ENCODE results near the gene FOXR1. TPM values are rescaled to one million over a fixed set of nuclear protein-coding genes. Genes with fewer than 3 reads are reported as not detected.

Gene FOXR1
- total RNA-seq, 2 donors from 2014 or later, result not detected

- Histone ChIP-seq H3K27ac (no peak overlapping the region), H3K36me3 (no peaks in the 10 kb centered on the region), H3K4me3 (no peak overlapping the region), H3K9me3 (no peaks in the 10 kb centered on the region), H3K4me1 (ENCODE audit: control insufficient read depth in 1 of 2, low read depth in 2 of 2) (peaks cover 5 to 6% of the 10 kb centered on the region in 2 donors), H3K27me3 (replicated peaks; ENCODE audit: insufficient read depth) (no peaks in the 10 kb centered on the region)
- no peak for DNase-seq (ENCODE audit: low spot score)
- no peak for TF ChIP-seq CTCF (IDR thresholded peaks at IDR 0.05)
- no peak for ATAC-seq (ENCODE audit: insufficient number of reproducible peaks, low FRiP score, low read depth)
These were observed 32.8 kb upstream of the FOXR1 start for GRCh38 chr11:118938491-118939403.

- Histone ChIP-seq H3K4me1 (ENCODE audit: control insufficient read depth in 1 of 2, low read depth in 2 of 2) (no peaks in the 10 kb centered on the region), H3K4me3 (no peak overlapping the region), H3K27me3 (replicated peaks; ENCODE audit: insufficient read depth) (no peaks in the 10 kb centered on the region), H3K36me3 (no peaks in the 10 kb centered on the region), H3K9me3 (no peaks in the 10 kb centered on the region), H3K27ac (no peak overlapping the region)
- DNase-seq (ENCODE audit: low spot score) (no peak), ATAC-seq (ENCODE audit: insufficient number of reproducible peaks, low FRiP score, low read depth) (no peak)
- no peak for TF ChIP-seq CTCF (IDR thresholded peaks at IDR 0.05)
These were observed 32.1 kb upstream of the FOXR1 start for GRCh38 chr11:118939404-118939915.

GRCh38 chr11:118939953-118940598, 31.5 kb upstream of the FOXR1 start:
- no peak overlapping the region for H3K4me3 ChIP-seq
- H3K27me3 ChIP-seq (replicated peaks; ENCODE audit: insufficient read depth), result no peaks in the 10 kb centered on the region
- no peaks in the 10 kb centered on the region for H3K9me3 ChIP-seq
- no peak overlapping the region for H3K27ac ChIP-seq
- no peaks in the 10 kb centered on the region for H3K4me1 ChIP-seq (ENCODE audit: control insufficient read depth in 1 of 2, low read depth in 2 of 2)
- TF ChIP-seq CTCF (IDR thresholded peaks at IDR 0.05), result no peak
- DNase-seq (ENCODE audit: low spot score), result no peak
- ATAC-seq (ENCODE audit: insufficient number of reproducible peaks, low FRiP score, low read depth), result no peak
- H3K36me3 ChIP-seq, result no peaks in the 10 kb centered on the region

- TF ChIP-seq CTCF (IDR thresholded peaks at IDR 0.05), result no peak
- no peak for DNase-seq (ENCODE audit: low spot score)
These were observed 24.5 kb upstream of the FOXR1 start for GRCh38 chr11:118947091-118947490.

GRCh38 chr11:118948000-118948399, 23.6 kb upstream of the FOXR1 start:
- Histone ChIP-seq H3K36me3 (no peaks in the 10 kb centered on the region), H3K4me1 (ENCODE audit: control insufficient read depth in 1 of 2, low read depth in 2 of 2) (no peaks in the 10 kb centered on the region), H3K27me3 (replicated peaks; ENCODE audit: insufficient read depth) (no peaks in the 10 kb centered on the region), H3K4me3 (no peak overlapping the region), H3K27ac (no peak overlapping the region), H3K9me3 (no peaks in the 10 kb centered on the region)
- DNase-seq (ENCODE audit: low spot score) (no peak), ATAC-seq (ENCODE audit: insufficient number of reproducible peaks, low FRiP score, low read depth) (no peak)
- TF ChIP-seq CTCF (IDR thresholded peaks at IDR 0.05), result no peak

More at GRCh38 chr11:118947091-118947490, 24.5 kb upstream of the FOXR1 start:
- Histone ChIP-seq H3K27ac (no peak overlapping the region), H3K9me3 (no peaks in the 10 kb centered on the region), H3K27me3 (replicated peaks; ENCODE audit: insufficient read depth) (no peaks in the 10 kb centered on the region), H3K4me3 (no peak overlapping the region), H3K4me1 (ENCODE audit: control insufficient read depth in 1 of 2, low read depth in 2 of 2) (no peaks in the 10 kb centered on the region), H3K36me3 (no peaks in the 10 kb centered on the region)
- ATAC-seq (ENCODE audit: insufficient number of reproducible peaks, low FRiP score, low read depth), result no peak

Measured in thoracic aorta (tissue), 2 donors.